Kasumi-1 (cell line): ENCODE data around the gene COMTD1.
"Not testable (repeated sequence)": the region's sequence is repeated elsewhere in the genome, so short reads cannot be mapped to it uniquely, and the experiment has no call there.

Experiments used
- DNase-seq, 2 experiments: peaks; one replicate each; lab custom pipeline; 2025; lab: John Stamatoyannopoulos, UW

Gene COMTD1

DNA sequence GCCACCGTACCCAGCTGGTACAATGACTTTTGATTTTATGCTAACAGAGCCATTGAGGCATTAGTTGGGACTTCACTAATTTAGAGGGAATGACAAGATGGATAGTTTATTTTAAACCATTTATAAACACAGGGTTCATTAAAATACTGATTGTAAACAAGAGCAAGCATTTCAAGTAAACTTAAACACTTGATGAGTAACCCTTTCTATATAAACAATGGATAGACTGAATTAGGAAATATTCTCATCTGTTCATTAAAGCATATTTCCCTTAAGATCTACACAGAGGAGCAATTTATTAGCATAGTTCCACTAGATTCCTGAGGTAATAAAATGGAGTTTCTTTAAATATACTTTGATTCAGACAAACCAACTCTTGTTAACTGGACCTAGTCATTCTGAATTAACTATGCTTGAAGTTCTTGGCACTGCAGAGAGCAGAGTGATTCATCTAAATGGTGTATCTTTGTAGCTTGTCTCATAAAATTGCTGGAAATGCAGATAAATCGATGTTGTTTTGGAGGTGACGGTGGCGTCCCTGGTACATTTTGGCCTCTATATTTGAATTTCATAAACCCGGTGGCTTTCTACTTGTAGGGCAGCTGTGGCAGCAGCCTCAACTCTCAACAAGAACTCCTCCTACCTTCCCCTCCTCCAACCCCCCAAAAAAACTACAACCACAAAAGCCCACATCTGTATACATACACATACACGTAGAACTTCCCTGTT lies 40.6 kb downstream of the COMTD1 start:
- no peak for DNase-seq

DNA sequence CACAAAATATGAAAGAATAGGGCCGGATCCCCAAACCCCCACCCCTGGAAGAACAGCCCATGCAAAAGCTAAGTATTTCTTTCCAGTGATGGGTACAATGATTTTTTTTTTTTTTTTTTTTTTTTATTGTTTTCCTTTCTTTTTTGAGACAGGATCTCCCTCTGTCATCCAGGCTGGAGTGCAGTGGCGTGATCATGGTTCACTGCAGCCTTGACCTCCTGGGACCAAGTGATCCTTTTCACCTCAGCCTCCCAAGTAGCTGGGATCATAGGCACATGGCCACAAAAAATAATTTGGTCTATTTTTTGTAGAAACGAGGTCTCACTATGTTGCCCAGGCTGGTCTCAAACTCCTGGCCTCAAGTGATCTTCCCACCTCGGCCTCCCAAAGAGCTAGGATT lies 41.1 kb downstream of the COMTD1 start:
- not testable (repeated sequence) for DNase-seq

DNA sequence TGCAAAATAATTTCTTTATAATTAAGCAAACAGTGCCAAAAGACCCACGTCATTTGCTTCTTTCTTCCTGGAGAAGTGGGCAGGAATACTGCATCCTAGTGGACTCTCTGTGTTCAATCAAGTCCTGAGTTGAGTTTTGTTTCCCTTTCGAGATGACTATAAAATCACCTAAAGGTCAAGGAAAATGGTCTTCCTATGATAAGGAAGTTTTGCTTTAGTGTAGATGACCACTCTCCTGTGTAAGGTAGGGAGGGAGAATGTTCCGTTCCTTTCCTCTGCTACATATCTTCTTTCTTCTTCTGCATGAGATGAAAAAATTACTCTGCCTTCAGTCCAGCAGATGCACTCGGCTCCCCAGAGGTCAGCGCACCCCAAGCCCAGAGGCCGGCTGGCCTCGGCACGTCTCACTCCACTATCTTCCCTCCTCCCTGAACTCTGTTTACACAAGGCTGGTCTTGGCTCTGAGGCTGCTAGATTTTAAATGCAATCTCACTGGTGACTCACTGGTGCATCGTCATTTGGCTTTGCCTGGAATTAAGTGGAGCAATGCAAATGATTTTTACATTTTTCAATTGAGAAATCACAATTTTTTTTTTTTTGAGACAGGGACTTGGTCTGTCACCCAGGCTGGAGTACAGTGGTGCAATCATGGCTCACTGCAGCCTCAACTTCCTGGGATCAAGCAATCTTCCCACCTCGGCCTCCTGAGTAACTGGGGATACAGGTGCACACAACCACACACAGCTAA lies 43.8 kb downstream of the COMTD1 start:
- no peak for DNase-seq

DNA sequence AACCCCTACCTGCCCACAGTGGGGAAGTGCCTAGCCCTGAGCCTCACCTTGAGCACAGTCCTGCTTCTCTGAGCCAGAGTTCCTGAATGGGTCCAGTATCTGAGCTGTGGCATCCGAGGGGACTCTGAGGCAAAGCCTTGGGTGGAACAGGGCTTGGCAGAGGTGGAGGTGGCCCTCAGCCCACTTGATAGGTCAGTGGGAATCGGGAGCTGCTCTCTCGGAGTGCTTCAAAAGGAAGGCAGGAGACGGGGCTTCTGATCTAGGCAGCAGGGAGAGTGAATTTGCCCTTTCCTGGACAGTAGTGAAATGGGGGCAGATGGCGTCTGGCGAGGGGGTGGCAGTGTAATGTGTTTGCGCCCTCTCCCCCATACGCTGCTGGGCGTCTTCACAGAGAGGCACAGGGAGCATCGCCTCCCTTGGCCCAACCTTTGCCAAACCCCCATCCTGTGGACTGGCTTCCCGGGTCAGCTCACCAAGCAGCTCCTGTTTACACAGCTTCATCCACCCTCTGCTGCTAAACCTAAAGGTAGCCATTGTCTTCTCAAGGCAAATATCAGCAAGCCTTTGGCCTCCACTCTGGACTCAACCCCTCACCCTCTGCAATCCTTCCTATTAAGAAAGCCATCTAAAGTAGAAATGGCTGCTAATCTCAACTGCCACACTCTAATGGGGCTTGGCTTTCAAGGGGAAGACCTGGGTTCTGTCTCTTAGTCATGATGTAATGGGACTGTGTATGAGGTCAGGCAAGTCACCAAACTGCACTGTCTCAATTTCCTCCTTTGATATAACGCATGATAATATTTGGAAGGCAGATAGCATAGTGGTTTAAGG lies 46.3 kb downstream of the COMTD1 start:
- DNase-seq = no peak

DNA sequence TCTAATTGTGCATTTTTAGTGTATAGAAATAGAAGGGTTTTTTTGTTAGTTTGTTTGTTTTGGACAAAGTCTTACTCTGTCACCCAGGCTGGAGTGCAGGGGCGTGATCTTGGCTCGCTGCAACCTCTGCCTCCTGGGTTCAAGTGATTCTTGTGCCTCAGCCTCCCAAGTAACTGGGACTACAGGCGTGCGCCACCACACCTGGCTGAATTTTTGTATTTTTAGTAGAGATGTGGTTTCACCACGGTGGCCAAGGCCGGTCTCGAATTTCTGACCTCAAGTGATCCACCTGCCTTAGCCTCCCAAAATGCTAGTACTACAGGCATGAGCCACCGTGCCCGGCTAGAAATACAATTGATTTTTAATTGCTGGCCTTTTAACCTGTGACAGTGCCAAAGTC lies 47.2 kb downstream of the COMTD1 start:
- not testable (repeated sequence) for DNase-seq

DNA sequence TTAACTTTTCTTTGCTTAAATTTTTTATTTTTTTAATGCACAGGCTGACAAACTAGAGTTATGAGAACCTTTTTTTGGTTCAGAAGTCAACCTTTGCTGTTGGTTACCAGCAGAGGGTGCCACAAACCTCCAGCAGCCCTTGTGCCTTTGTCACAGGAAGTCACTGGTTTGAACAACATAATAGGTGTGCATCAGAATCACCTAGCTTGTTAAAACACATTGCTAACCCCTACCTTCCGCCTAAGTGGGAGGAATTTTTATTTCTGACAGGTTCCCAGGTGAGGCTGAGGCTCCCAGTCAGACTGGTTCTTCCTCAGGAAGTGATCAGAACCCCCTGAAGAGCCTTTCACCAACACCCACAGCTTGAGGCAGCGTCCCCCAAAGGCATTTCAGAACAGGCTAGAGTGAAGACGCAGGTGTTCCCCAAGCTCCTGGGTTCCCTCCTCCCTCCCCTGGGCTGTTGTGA lies 47.8 kb downstream of the COMTD1 start:
- DNase-seq = peak; percentile 73 to 80

DNA sequence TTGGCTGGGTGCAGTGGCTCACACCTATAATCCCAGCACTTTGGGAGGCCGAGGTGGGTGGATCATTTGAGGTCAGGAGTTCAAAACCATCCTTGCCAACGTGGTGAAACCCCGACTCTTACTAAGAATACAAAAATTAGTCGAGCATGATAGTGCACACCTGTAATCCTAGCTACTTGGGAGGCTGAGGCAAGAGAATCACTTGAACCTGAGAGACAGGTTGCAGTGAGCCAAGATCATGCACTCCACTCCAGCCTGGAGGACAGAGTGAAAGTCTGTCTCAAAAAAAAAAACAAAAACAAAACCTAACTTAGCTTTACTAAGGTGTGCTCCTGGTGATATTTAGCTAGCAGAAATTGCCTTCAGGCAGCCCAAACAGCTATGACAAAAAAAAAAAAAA lies 49.4 kb downstream of the COMTD1 start:
- DNase-seq = no peak
